OCI-LY1 (cell line): Measurements from ENCODE around the gene ATP7B.

Experiments
- H2AFZ ChIP-seq: fragments of 200-600 bp; sonication (generic), shearing (Covaris generic); 2 replicates; pipeline ENCODE4 v1.6.0; 2014; ENCODE audit warnings: antibody characterized with exemption, mild to moderate bottlenecking, low read length
- H3F3A ChIP-seq: fragments of 200-600 bp; sonication (generic), shearing (Covaris generic); 2 replicates; pipeline ENCODE4 v1.6.0; 2014; ENCODE audit warnings: mild to moderate bottlenecking, antibody characterized with exemption, low read length, moderate library complexity; ENCODE audit not compliant: insufficient read depth
- H3K27ac ChIP-seq: fragments of 200-600 bp; sonication (generic); 2 replicates; pipeline ENCODE4 v1.5.1; 2014; ENCODE audit warnings: low read length, mixed run types, mild to moderate bottlenecking, low read depth; ENCODE audit not compliant: poor library complexity, severe bottlenecking
- H3K27me3 ChIP-seq: fragments of 200-600 bp; sonication (generic); 2 replicates; pipeline ENCODE4 v1.6.0; 2014; ENCODE audit warnings: antibody characterized with exemption, mild to moderate bottlenecking, low read length, moderate library complexity; ENCODE audit not compliant: insufficient read depth
- H3K36me3 ChIP-seq: fragments of 200-600 bp; sonication (generic); 2 replicates; pipeline ENCODE4 v1.6.1; 2014; ENCODE audit warnings: mild to moderate bottlenecking, antibody characterized with exemption, low read length, moderate library complexity, mixed read lengths; ENCODE audit not compliant: insufficient read depth
- H3K4me1 ChIP-seq: fragments of 200-600 bp; sonication (generic); 2 replicates; pipeline ENCODE4 v1.5.1; 2014; ENCODE audit warnings: mild to moderate bottlenecking, low read length, moderate library complexity; ENCODE audit not compliant: insufficient read depth, severe bottlenecking
- H3K4me2 ChIP-seq: fragments of 200-600 bp; sonication (generic), shearing (Covaris generic); 2 replicates; pipeline ENCODE4 v1.6.1; 2014; ENCODE audit warnings: low read length
- H3K4me3 ChIP-seq: fragments of 200-600 bp; sonication (generic); 2 replicates; pipeline ENCODE4 v1.5.1; 2014; ENCODE audit warnings: low read length, low read depth, mild to moderate bottlenecking, mixed read lengths; ENCODE audit not compliant: poor library complexity, severe bottlenecking
- H3K79me2 ChIP-seq: fragments of 200-600 bp; shearing (Covaris generic); 2 replicates; pipeline ENCODE4 v1.6.1; 2016; ENCODE audit warnings: mixed run types, low read length, mixed read lengths; ENCODE audit not compliant: insufficient read depth
- H3K9ac ChIP-seq: fragments of 200-600 bp; sonication (generic), shearing (Covaris generic); 2 replicates; pipeline ENCODE4 v1.6.1; 2014; ENCODE audit warnings: mild to moderate bottlenecking, low read length, mixed read lengths
- H3K9me2 ChIP-seq: fragments of 200-600 bp; sonication (generic), shearing (Covaris generic); 2 replicates; pipeline ENCODE4 v1.6.1; 2014; ENCODE audit warnings: low read depth, mild to moderate bottlenecking, low read length, mixed read lengths
- H3K9me3 ChIP-seq: fragments of 200-600 bp; shearing (Covaris generic); 2 replicates; pipeline ENCODE4 v1.6.1; 2014; ENCODE audit warnings: low read length, mixed read lengths
- H4K20me1 ChIP-seq: fragments of 200-600 bp; sonication (generic), shearing (Covaris generic); 2 replicates; pipeline ENCODE4 v1.6.0; 2016; ENCODE audit warnings: mild to moderate bottlenecking, low read length; ENCODE audit not compliant: insufficient read depth
- EZH2 ChIP-seq: fragments of 200-600 bp; sonication (generic), shearing (Covaris generic); IDR thresholded peaks from 2 replicates; pipeline ENCODE4 v1.8.0; 2017; ENCODE audit warnings: borderline replicate concordance, mixed run types, mild to moderate bottlenecking, antibody characterized with exemption, low read length, moderate library complexity, mixed read lengths
- TF ChIP-seq, protein P1 (sequence below): fragments of 200-600 bp; sonication (generic), shearing (Covaris generic); IDR thresholded peaks from 2 replicates; pipeline ENCODE4 v1.5.1; 2017; ENCODE audit warnings: mild to moderate bottlenecking, antibody characterized with exemption, low read length, moderate library complexity, mixed read lengths

Gene ATP7B

DNA sequence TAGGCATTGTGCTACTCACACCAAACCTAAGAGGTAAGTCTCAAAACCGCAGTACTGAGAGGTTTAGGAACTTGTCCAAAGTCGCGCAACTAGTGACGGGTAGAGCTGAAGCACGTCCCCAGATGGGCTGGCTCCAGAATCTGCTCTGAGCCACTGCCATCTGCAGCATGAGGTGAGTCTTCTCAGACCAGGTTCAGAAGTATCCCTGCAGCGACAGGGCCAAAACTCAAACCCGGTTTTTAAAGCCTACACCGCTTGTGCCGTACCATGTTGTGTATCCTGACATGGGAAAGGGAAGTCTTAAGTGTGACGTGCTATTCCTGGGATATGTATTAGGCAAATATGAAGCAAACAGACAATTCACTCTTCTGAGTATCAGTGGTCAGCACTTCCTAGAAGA is 45.1 kb downstream of the ATP7B start:
- no peak overlapping the region for H3K4me2 ChIP-seq
- H3K9me2 ChIP-seq, result no peaks in the 10 kb centered on the region
- no peak overlapping the region for H3K9ac ChIP-seq
- no peaks in the 10 kb centered on the region for H3F3A ChIP-seq
- H3K9me3 ChIP-seq, result no peaks in the 10 kb centered on the region
- H3K27ac ChIP-seq, result no peak overlapping the region
- no peaks in the 10 kb centered on the region for H3K36me3 ChIP-seq
- no peak overlapping the region for H3K4me3 ChIP-seq
- no peak for TF ChIP-seq EZH2
- TF ChIP-seq, protein P1, sequence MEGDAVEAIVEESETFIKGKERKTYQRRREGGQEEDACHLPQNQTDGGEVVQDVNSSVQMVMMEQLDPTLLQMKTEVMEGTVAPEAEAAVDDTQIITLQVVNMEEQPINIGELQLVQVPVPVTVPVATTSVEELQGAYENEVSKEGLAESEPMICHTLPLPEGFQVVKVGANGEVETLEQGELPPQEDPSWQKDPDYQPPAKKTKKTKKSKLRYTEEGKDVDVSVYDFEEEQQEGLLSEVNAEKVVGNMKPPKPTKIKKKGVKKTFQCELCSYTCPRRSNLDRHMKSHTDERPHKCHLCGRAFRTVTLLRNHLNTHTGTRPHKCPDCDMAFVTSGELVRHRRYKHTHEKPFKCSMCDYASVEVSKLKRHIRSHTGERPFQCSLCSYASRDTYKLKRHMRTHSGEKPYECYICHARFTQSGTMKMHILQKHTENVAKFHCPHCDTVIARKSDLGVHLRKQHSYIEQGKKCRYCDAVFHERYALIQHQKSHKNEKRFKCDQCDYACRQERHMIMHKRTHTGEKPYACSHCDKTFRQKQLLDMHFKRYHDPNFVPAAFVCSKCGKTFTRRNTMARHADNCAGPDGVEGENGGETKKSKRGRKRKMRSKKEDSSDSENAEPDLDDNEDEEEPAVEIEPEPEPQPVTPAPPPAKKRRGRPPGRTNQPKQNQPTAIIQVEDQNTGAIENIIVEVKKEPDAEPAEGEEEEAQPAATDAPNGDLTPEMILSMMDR, result no peak
- H4K20me1 ChIP-seq, result no peaks in the 10 kb centered on the region
- H3K4me1 ChIP-seq, result no peaks in the 10 kb centered on the region
- H3K79me2 ChIP-seq, result no peaks in the 10 kb centered on the region
- no peaks in the 10 kb centered on the region; the same call in 1 of the 2 replicates for H3K27me3 ChIP-seq
- no peak overlapping the region for H2AFZ ChIP-seq

DNA sequence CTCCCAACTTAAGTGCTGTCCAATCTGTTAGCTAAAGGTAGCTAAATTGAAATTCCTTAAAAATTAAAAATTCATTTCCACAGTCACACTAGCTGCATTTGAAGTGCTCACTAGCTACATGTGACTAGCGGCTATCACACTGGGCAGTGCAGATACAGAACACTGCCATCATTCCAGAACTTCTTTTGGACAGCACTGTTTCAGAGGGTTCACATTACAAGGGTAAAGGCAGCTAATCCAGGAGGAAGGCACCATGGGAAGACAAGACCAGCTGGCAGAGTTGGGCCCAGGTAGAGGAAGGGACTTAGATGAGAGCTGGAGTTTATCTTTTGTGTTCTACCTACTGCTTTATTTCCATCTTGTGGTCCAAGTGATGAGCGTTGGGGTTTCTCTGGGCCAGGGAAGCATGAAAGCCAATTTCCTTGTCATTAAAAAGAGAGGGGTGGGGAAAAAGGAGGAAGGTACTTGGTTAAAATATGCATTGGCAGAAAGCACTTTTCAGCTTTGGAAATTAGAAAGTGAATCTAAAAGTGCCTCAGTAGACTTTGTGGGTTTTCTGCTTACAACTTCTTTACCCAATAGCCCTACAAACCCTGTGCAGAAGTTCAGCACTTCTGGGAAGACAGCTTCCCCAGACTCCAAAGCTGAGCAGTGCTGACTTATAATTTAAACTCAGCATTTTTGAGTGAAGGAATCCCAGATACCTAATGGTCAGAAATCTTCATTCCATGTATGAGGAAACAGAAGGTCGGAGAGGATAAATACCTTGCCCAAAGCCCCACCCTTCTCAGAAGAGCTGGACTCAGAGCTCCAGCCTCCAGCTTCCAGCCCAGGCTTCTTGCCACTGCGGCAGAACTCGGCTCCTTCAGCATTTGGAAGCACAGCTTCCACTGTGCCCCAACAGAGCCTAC is 49.5 kb downstream of the ATP7B start:
- H3K9ac ChIP-seq, result no peak overlapping the region
- H3K9me3 ChIP-seq, result no peaks in the 10 kb centered on the region
- H2AFZ ChIP-seq, result no peak overlapping the region
- H3K4me2 ChIP-seq, result no peak overlapping the region
- no peak overlapping the region for H3K4me3 ChIP-seq
- no peaks in the 10 kb centered on the region for H4K20me1 ChIP-seq
- no peaks in the 10 kb centered on the region for H3K79me2 ChIP-seq
- H3K27ac ChIP-seq, result no peak overlapping the region
- no peaks in the 10 kb centered on the region for H3K9me2 ChIP-seq
- no peaks in the 10 kb centered on the region for H3F3A ChIP-seq
- no peaks in the 10 kb centered on the region for H3K36me3 ChIP-seq
- no peak for TF ChIP-seq EZH2
- TF ChIP-seq, protein P1, result no peak
- H3K27me3 ChIP-seq, result no peaks in the 10 kb centered on the region; the same call in 1 of the 2 replicates
- H3K4me1 ChIP-seq, result no peaks in the 10 kb centered on the region

DNA sequence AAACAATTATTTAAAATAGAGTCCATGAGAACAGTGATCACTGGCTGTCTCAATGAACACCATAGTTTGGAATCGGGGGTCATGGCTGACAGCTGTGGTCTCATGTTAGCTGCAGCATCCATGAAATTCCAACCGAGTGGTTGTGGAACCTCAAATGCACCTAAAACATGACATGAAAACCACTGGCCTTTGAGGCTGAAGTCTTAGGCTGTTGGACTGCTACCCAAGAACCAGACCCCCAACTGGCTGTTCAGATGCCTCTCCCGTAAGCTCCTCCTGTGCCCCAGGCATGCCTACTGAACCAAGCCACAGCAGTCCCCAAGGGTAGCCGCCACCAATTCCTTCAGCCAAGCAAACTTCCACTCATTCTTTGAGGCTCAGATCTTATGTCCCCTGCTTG is 50.5 kb downstream of the ATP7B start:
- Histone ChIP-seq H3K4me3 (no peak overlapping the region), H3F3A (no peaks in the 10 kb centered on the region), H3K27me3 (no peaks in the 10 kb centered on the region; the same call in 1 of the 2 replicates), H3K4me1 (no peaks in the 10 kb centered on the region), H3K9me2 (no peaks in the 10 kb centered on the region), H3K9me3 (no peaks in the 10 kb centered on the region), H3K4me2 (no peak overlapping the region), H3K9ac (no peak overlapping the region), H3K27ac (no peak overlapping the region), H4K20me1 (no peaks in the 10 kb centered on the region), H2AFZ (no peak overlapping the region), H3K79me2 (no peaks in the 10 kb centered on the region), H3K36me3 (no peaks in the 10 kb centered on the region)
- no peak for TF ChIP-seq EZH2
- TF ChIP-seq, protein P1, result no peak
